ENCODE data around the gene ITIH3. TPM values are rescaled to one million over a fixed set of nuclear protein-coding genes. Genes with fewer than 3 reads are reported as not detected.

The ITIH3 gene
- total and polyA plus RNA-seq, 10 of the 15 experiments (the other 5 are each of a cell fraction or from before 2014, with no cell fraction given) = 0.07 to 0.17 (median 0.15) TPM; not detected in 7

DNA sequence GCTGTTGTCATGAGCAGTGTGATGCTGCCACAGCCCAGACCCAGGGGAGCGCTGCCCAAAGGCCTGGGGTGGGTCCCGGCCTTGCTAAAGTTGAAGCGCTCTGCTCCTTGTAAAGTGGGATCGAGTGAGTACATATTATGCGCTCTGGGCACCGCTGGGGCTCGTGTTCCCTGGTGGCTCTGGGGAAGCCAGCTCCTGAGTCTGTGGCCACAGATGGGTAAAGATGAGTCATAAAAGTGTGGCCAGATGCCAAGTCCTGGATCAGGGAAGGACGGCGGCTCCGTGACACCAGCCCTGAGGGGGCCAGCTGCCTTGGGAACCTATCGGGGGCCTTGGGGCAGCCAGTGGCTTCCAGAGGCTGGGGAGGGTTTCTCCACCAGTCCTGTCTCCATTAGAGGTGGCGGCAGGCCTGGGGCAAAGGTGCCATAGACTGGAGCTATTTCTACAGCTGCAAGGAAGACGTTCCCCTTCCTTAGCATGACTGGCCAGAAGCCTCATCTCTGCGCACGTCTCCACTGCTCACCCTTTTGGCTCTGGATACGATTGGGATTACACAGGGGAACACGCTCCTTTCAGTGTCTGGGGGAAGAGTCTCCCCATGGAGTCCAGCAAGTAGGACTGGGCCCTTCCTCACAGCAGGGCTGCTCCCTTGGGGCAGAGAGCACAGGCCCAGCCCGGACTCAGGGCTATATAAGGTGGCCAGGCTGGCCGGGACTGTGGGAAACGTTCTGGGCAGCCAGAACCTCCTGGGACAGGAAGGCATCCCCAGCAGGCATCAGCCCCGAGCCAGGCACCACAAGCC lies 37.1 kb downstream of the ITIH3 start:
- TF ChIP-seq RCOR1 (conservative IDR thresholded peaks at IDR 0.05; ENCODE audit: low read depth, low read length) (no peak), HDGF (IDR thresholded peaks at IDR 0.05) (no peak), RFX5 (IDR thresholded peaks at IDR 0.05; ENCODE audit: low read depth, low read length) (no peak), MYB (IDR thresholded peaks at IDR 0.05; ENCODE audit: borderline replicate concordance, low read depth, low read length) (no peak), SIX5 (IDR thresholded peaks at IDR 0.05; ENCODE audit: low read depth, low read length, severe bottlenecking) (no peak), SUPT20H (IDR thresholded peaks at IDR 0.05; ENCODE audit: borderline replicate concordance, control insufficient read depth, low read depth, low read length) (no peak), ESRRA (IDR thresholded peaks at IDR 0.05; ENCODE audit: low read length) (no peak), SRF (IDR thresholded peaks at IDR 0.05; ENCODE audit: low read depth in 2 of 2, low read length in 2 of 2) (no peak)
- TF ChIP-seq, protein P1, sequence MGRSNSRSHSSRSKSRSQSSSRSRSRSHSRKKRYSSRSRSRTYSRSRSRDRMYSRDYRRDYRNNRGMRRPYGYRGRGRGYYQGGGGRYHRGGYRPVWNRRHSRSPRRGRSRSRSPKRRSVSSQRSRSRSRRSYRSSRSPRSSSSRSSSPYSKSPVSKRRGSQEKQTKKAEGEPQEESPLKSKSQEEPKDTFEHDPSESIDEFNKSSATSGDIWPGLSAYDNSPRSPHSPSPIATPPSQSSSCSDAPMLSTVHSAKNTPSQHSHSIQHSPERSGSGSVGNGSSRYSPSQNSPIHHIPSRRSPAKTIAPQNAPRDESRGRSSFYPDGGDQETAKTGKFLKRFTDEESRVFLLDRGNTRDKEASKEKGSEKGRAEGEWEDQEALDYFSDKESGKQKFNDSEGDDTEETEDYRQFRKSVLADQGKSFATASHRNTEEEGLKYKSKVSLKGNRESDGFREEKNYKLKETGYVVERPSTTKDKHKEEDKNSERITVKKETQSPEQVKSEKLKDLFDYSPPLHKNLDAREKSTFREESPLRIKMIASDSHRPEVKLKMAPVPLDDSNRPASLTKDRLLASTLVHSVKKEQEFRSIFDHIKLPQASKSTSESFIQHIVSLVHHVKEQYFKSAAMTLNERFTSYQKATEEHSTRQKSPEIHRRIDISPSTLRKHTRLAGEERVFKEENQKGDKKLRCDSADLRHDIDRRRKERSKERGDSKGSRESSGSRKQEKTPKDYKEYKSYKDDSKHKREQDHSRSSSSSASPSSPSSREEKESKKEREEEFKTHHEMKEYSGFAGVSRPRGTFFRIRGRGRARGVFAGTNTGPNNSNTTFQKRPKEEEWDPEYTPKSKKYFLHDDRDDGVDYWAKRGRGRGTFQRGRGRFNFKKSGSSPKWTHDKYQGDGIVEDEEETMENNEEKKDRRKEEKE (IDR thresholded peaks at IDR 0.05) = no peak
- H3K4me2 ChIP-seq (ENCODE audit: control insufficient read depth, insufficient read depth) = no peak overlapping the region
- in situ Hi-C loops (cut with MboI) = no loop called here
- no peak overlapping the region for H2AFZ ChIP-seq (ENCODE audit: control insufficient read depth, low read depth, low read length)
- no peak for ATAC-seq
- 75% methylated on average over 21 of the region's 21 CpGs for WGBS (ENCODE audit: insufficient coverage, insufficient replicate concordance, low lambda C conversion rate, missing lambda C conversion rate)
- ChIA-PET SMC1A (ENCODE audit: uncharacterized antibody, unreplicated experiment) (no interaction called here), POLR2A (no interaction called here), RAD21 (ENCODE audit: unreplicated experiment) (no interaction called here), CTCF (no interaction called here)
- no peaks in the 10 kb centered on the region for H4K20me1 ChIP-seq (ENCODE audit: control insufficient read depth, insufficient read depth)
- peaks cover 0 to 2% of the 10 kb centered on the region in 2 experiments; a peak in 2 of 4 replicates for H3K36me3 ChIP-seq (ENCODE audit: control insufficient read depth in 2 of 2, insufficient read depth in 2 of 2, low read length in 1 of 2)
- no peaks in the 10 kb centered on the region for H3K9me3 ChIP-seq (replicated peaks; ENCODE audit: control insufficient read depth, insufficient read depth, low read length)
- H3K4me3 ChIP-seq = no peak overlapping the region
- H3K9ac ChIP-seq (ENCODE audit: control insufficient read depth, insufficient read depth, low read length) = no peak overlapping the region
- BruUV-seq (replicated peaks) = no TSS peak
- no peaks in the 10 kb centered on the region for H3K4me1 ChIP-seq (ENCODE audit: control insufficient read depth, insufficient read depth, low read length)
- intact Hi-C loops (cut with micrococcal nuclease; ENCODE audit: unreplicated experiment) = no loop called here
- no peak for FAIRE-seq
- H3K27ac ChIP-seq (ENCODE audit: control insufficient read depth, insufficient read depth) = no peak overlapping the region
- H3K79me2 ChIP-seq (ENCODE audit: control insufficient read depth, insufficient read depth, low read length) = no peaks in the 10 kb centered on the region
- DNase-seq (ENCODE audit: low read depth, low spot score) = no peak
- H3K27me3 ChIP-seq (replicated peaks in 1 of 2; ENCODE audit: control insufficient read depth in 2 of 2, insufficient read depth in 2 of 2, low read length in 1 of 2) = no peaks in the 10 kb centered on the region
